GM19395 (cell line): ENCODE data around the gene LBH.
"Not testable (repeated sequence)": the region's sequence is repeated elsewhere in the genome, so short reads cannot be mapped to it uniquely, and the experiment has no call there.

Experiments used
- ATAC-seq: cut with Tn5 transposase; IDR thresholded peaks from one replicate; pipeline ENCODE4 v1.9.1; 2021; ENCODE audit warnings: mild to moderate bottlenecking, moderate library complexity; ENCODE audit not compliant: unreplicated experiment

LBH gene

DNA sequence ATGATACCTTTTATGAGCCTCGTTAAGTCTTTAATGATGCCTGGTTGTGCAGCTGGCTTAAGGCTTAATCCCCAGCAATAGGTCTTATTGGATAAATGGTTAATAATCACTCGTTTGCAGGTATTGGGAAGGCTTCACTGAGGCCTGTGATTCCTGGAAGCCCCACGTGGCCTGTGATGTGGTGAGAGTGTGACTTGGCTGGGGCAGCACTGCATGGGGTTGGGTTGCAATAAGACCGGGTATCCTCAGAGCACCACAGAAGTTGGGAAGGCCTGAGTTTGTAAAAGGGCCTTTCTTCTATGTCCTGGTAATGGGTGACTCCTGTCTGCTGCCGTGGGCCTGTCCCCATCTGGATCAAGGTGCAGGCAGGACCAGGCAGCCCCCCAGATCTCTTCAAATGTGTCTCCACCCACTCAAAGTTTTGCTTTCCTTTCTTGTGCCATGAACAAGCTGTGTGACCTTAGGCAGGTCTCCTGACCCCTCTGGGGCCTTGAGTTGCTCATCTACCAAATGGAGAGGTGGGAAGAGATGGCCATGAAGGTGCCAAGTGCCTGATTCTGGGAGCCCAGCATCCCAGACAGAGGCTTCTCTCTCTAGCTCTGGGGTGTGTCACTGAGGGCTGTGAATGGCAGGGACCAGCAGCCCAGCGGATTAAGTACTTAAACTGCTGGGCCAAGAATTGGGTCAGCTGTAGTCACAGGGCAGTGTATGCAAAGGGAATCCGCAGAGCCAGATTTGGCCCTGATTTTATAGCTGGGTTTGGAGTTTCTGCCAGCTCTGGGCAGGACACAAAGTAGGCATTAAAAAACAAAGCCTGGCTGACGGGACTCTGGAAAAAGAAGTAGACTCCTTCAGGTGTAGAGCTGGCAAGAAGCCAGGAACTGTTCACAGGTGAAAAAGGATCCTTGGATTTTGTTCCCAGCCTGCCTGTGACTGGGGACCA, 24.4 kb downstream of the LBH start:
- no peak for ATAC-seq

DNA sequence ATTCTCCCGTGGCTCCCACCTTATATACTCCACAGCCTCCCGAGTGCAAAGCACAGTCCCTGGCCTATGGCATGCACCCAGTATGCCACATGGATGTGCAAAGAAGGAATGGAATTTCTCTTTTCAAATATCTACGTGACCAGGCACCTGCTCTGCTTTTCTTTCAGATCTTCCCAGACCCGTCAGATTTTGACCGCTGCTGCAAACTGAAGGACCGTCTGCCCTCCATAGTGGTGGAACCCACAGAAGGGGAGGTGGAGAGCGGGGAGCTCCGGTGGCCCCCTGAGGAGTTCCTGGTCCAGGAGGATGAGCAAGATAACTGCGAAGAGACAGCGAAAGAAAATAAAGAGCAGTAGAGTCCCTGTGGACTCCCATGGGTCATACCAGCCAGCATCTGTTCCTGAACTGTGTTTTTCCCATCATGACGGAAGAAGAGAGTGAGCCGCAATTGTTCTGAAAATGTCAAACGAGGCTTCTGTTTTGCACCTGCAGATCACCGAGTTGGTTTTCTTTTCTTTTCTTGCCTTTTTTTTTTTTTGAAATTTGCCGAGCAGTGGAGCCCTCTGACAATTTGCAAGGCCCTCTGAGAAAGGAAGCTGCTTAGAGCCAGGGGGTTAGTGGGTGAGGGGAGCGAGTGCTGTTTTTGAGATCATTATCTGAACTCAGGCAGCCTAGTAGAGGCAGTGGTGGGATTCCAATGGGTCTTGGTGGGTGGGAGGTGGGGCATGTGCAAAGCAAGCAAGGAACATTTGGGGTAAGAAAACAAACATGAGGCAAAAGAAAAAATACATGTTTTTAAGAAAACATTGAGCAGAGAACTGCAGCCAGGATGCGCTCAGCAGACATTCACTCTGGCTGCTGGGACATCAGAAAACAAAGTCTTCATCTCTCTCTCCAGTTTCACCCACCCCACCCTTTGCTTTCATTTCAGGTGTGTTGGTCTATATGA, 26.2 kb downstream of the LBH start:
- no peak for ATAC-seq

DNA sequence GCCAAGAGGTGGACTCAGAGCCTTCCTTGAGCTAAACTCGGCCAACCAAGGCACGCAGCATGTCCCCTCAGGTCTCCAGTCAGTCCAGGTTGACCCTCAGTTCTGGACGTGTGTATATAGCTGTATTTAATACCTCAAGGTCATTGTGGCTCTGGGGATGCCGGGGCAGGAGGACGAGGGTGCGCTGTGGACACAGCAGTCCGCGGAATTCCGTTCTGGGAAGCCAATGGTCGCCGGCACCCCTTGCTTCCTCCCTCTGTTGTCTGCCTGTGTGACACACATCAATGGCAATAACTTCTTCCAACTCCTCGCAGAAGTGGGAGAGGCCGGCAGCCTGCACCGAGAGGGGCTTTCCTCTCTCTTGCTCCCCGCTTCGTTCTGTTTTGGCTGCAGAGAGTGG, 27.7 kb downstream of the LBH start:
- no peak for ATAC-seq

- no peak for ATAC-seq
These were observed 28.7 kb downstream of the LBH start for GRCh38 chr2:30259827-30260679.

- no peak for ATAC-seq
These were observed 29.6 kb downstream of the LBH start for GRCh38 chr2:30260941-30261340.

- no peak for ATAC-seq
These were observed 30.4 kb downstream of the LBH start for GRCh38 chr2:30261695-30262211.

- no peak for ATAC-seq
These were observed 31.5 kb downstream of the LBH start for GRCh38 chr2:30262716-30263309.

GRCh38 chr2:30264274-30264673, 32.9 kb downstream of the LBH start:
- ATAC-seq = no peak

- ATAC-seq = no peak
These were observed 34.0 kb downstream of the LBH start for GRCh38 chr2:30265052-30266015.

DNA sequence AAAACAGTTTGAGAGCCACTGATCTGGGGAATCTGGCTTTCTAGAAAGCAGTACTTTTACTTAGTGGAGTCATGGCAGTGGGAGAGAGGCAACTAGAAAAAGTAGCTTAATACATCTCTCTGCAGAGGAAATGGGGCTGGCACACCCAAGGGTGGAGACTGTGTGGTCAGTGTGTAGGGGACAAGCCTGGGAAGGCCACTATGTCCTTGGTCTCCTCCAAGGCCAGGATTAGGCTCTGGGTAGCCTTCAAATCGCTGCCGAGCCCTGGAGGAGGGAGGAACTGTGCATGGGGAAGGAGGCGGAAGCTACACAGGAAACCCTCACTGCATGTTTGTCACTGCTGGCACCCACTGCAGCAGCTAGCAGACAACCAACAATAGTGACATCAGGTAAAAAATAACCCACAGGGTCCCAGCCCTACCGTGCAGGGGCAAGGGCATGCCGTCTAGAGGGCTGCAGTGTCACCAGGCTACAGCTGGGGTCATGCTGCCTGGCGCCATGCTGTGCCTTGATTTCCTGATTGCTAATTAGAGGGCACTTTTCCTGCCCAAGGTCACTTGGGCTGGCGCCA, 34.8 kb downstream of the LBH start:
- ATAC-seq = no peak

DNA sequence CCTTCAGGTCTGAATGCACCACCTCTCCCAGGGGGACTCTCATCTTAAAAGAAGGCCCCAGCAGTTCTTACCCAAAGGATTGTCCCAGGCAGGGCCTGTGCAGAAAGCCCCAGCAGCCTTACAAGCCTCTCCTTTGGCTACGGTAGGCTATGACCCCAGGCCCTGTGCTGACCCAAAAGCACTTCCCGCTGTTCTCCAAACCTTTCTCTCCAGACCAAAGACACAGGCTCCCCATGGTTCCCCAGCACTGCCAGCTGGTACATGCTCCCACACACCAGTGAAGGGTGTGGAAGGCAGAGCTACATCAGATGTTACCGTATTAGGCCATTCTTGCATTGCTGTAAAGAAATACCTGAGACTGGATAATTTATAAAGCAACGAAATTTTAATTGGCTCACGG, 35.4 kb downstream of the LBH start:
- ATAC-seq = no peak

DNA sequence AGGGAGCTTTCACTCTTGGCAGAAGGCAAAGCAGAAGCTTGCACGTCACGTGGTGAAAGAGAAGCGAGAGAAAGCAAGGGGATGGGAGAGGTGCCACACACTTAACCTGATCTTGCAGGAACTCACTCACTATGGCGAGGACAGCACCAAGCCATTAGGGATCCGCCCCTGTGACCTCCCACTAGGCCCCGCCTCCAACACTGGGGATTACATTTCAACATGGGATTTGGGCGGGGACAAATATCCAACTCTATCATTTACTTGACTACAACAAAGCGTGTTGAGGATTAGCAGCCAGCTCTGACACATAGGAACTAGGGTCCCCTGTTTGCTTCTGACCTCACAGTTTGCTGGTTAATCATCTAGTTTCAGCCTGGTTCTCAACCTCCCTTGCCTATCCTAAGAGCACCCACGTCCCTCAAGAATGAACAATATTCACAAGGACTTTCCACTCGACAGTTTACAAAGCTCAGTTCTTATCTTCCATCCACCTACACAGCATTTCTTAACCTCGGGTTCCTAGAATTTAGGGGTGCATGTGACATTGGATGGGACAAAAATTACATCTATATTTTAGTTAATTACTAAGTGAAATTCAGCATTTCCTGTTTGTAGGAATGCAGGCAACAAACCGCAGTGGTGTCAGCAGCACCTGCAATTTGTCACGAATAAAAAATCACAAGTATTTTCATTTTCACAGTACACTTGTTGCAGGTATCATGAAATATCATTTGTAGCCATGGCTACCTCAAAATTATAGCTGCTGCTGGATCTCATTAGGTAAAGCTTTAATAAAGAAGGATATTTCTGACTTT, 36.0 kb downstream of the LBH start:
- no peak for ATAC-seq

- ATAC-seq = no peak
These were observed 37.0 kb downstream of the LBH start for GRCh38 chr2:30268296-30268871.

GRCh38 chr2:30269114-30269770, 37.9 kb downstream of the LBH start:
- not testable (repeated sequence) for ATAC-seq

DNA sequence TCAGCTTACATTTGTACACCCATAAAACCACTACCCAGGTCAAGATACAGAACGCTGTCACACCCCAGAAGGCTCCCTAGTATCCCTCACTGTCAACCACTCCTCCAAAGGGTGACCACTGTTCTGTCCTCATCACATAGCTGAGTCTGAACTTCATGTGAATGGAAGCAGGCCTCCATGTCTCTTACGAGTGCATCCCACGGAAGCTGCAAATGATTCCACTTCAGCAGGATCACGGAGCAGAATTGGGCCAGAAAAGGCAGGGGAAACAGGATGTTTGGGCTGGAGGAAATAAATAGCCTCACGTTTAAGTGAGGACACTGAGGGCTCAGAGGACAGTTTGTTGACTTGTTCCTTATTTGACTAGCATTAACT, 38.4 kb downstream of the LBH start:
- no peak for ATAC-seq

DNA sequence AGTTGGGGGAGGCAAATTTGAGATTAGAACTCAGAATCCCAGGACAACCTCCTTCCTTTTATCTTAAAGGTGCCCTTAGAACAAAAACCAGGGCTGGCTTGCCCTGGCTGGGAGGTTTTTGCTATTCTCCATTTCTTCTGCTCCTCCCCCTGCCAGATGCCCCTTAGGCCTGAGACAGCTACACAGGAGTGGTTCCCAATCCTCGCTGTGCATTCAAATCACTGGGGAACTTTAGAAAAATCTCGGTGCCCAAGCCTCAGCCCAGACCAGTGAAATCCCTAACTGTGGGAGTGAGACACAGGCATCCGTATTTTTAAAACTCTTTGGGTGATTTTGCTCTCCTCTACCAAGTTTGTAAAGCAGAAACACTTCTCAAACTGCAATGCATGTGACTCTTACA, 38.8 kb downstream of the LBH start:
- ATAC-seq = no peak

GRCh38 chr2:30271301-30271700, 40.0 kb downstream of the LBH start:
- ATAC-seq = no peak
